HFFc6 (cell line): ENCODE measurements around the gene OARD1. TPM values are rescaled to one million over a fixed set of nuclear protein-coding genes. Genes with fewer than 3 reads are reported as not detected.
A peak's percentile ranks its signal among the peaks of the same experiment; 100 is the strongest.

ENCODE experiments used
- DNase-seq: peaks from one replicate; pipeline ENCODE4 v3.0.0-alpha.2; 2018
- H3K27ac Mint-ChIP-seq: 2 replicates; pipeline ENCODE4 v1.8.0; 2020; ENCODE audit warnings: mild to moderate bottlenecking, mixed read lengths
- H3K27me3 Mint-ChIP-seq: 2 replicates; pipeline ENCODE4 v1.8.0; 2021; ENCODE audit warnings: mild to moderate bottlenecking, moderate library complexity, mixed read lengths; ENCODE audit not compliant: insufficient read depth
- H3K36me3 Mint-ChIP-seq: 2 replicates; pipeline ENCODE4 v1.8.0; 2021; ENCODE audit warnings: low read depth, mixed read lengths
- H3K4me1 Mint-ChIP-seq: 2 replicates; pipeline ENCODE4 v1.8.0; 2020; ENCODE audit warnings: low read depth, mixed read lengths
- H3K4me3 Mint-ChIP-seq: 2 replicates; pipeline ENCODE4 v1.8.0; 2020; ENCODE audit warnings: mild to moderate bottlenecking, moderate library complexity, mixed read lengths
- H3K9me3 Mint-ChIP-seq: 2 replicates; pipeline ENCODE4 v1.8.0; 2020; ENCODE audit warnings: mild to moderate bottlenecking, mixed read lengths
- CTCF ChIP-seq: fragments of 200-600 bp; sonication (generic); IDR thresholded peaks from 2 replicates; pipeline ENCODE4 v1.5.0; 2021; ENCODE audit warnings: antibody characterized with exemption, mild to moderate bottlenecking
- total RNA-seq, 6 experiments: library from RNA; stranded (reverse); fragmentation: NEBNext Ultra II Directional; extraction: Animal tissue kit (Norgen Biotek cat#: 25700); gene quantifications; 2 replicates in 1 of 6; 3 replicates in 5 of 6; pipeline ENCODE4 v1.2.3, GENCODE V29; 2021

The OARD1 gene
- total RNA-seq, 6 experiments from 2014 or later = 10.9 to 14.2 (median 11.8) TPM

- Mint-ChIP-seq H3K27me3 (peaks cover 1% of the 10 kb centered on the region; the same call in 1 of the 2 replicates), H3K4me3 (peak overlapping the region; percentile 90), H3K4me1 (peaks cover 57% of the 10 kb centered on the region), H3K36me3 (peaks cover 10% of the 10 kb centered on the region), H3K27ac (peak overlapping the region; percentile 89), H3K9me3 (no peaks in the 10 kb centered on the region)
- TF ChIP-seq CTCF = no peak
- DNase-seq = no peak
Measured at GRCh38 chr6:41073968-41074691, 2.0 kb upstream of the OARD1 start.

- DNase-seq = peak; percentile 63
- peak overlapping the region; percentile 89 for H3K27ac Mint-ChIP-seq
- peaks cover 1% of the 10 kb centered on the region; the same call in 1 of the 2 replicates for H3K27me3 Mint-ChIP-seq
- peaks cover 5% of the 10 kb centered on the region for H3K36me3 Mint-ChIP-seq
- peak; percentile 74 for TF ChIP-seq CTCF
- H3K4me3 Mint-ChIP-seq = peak overlapping the region; percentile 90
- peaks cover 57% of the 10 kb centered on the region for H3K4me1 Mint-ChIP-seq
- H3K9me3 Mint-ChIP-seq = no peaks in the 10 kb centered on the region
Measured at GRCh38 chr6:41073203-41073967, 1.2 kb upstream of the OARD1 start.

GRCh38 chr6:41072836-41073202 is 663 bp upstream of the OARD1 start, which contains the start of gene NFYA:
NFYA (plus strand) TSS chr6:41072974; CDS start chr6:41079090, 6,116 bp downstream.
- Mint-ChIP-seq H3K4me1 (peaks cover 53% of the 10 kb centered on the region), H3K4me3 (peak within 1 kb of the TSS; percentile 94), H3K9me3 (no peaks in the 10 kb centered on the region), H3K36me3 (peaks cover 5% of the 10 kb centered on the region), H3K27ac (peak within 1 kb of the TSS; percentile 97), H3K27me3 (peaks cover 1% of the 10 kb centered on the region; the same call in 1 of the 2 replicates)
- no peak for DNase-seq
- TF ChIP-seq CTCF = no peak

- Mint-ChIP-seq H3K27ac (peak overlapping the region; percentile 97), H3K4me3 (peak overlapping the region; percentile 94), H3K9me3 (no peaks in the 10 kb centered on the region), H3K36me3 (peaks cover 5% of the 10 kb centered on the region), H3K4me1 (peaks cover 52% of the 10 kb centered on the region), H3K27me3 (peaks cover 1% of the 10 kb centered on the region; the same call in 1 of the 2 replicates)
- no peak for TF ChIP-seq CTCF
- DNase-seq = no peak
Measured at GRCh38 chr6:41071501-41071922, 644 bp downstream of the OARD1 start.

GRCh38 chr6:41066867-41067304 is 5.3 kb downstream of the OARD1 start:
- Mint-ChIP-seq H3K4me3 (no peak overlapping the region), H3K36me3 (no peaks in the 10 kb centered on the region; the same call in 1 of the 2 replicates), H3K27me3 (no peaks in the 10 kb centered on the region), H3K9me3 (no peaks in the 10 kb centered on the region), H3K4me1 (peaks cover 31% of the 10 kb centered on the region), H3K27ac (no peak overlapping the region)
- peak; percentile 98 for TF ChIP-seq CTCF
- peak; percentile 73 for DNase-seq
